ENCODE results near the gene DCLK2.

DCLK2 gene

DNA sequence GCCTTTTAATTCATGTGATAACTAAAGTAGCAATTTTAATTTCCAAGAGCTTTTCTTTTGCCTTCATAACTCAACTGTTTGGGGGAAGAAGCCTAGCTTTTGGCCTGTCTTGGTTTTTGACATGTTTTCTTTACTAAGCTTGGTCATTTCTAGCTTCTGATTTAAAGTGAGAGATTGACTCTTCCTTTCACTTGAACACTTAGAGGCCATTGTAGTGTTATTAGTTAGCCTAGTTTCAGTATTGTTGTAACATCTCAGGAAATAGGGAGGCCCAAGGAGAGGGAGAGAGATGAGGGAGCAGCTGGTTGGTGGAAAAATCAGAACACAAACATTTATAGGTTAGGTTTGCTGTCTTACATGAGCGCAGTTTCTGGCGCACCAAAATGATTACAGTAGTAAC lies 44.8 kb downstream of the DCLK2 start:
- no peak for DNase-seq

DNA sequence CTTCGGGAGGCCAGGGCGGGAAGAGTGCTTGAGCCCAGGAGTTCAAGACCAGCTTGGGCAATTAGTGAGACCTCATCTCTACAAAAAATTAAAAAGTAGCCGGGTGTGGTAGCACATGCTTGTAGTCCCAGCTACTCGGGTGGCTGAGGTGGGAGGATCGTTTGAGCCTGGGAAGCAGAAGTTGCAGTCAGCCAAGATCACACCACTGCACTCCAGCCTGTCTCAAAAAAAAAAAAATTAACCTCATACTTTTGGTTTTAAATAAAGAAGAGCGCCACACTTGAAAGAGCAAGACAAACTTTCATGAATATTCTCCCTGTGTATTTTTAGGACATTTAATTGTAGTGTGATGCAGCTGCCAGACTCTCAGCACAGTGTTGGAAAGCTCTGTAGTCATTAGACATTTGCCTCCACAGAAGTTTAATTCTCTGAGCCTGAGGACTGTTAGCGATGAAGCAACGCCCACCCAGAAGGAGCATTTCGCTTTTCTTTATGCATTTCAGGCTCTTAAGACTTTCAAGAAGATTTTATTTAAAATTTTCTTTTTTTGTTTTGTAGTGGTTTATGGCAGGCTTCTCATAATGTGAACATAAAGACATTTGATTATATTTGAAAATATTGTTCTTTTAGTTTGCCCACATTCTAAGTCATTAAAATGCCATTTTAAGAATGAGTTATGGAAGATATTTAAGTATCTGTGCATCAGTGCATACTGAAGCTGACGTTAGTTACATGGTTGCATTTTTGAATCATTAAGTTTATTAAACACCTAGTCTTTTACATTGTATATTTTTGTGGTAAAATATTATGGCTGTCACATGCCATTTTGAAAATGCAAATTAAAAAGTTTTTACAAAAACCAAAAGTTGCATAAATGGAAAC lies 45.8 kb downstream of the DCLK2 start:
- DNase-seq = no peak

DNA sequence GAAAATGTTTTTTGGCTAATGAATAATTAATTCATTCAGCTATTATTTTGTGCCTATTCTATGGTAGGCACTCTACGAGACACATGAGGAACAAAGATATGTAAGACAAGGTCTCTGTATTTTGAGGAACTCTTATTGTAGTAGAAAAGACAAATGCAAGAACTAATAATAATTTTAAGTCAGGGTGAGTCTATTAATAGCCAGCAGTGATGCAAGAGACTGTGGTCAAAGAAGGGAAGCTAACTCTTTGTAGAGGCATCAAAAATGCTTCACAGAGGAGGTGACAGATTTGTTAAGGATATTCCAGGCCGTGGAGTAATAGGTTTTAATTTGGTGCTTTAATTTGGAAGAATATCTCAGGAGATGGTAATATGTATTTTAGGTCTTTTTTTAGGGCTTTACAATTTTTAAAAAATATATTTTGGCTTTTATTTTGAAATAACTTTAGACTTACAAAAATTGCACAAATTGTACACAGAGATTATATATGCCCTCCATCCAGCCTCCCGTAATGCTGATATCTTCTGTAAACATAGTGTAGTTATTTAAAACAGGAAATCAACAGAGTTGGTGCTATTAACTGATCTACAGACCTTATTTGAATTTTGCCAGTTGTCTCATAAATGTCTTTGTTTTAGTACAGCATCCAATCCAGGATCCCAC lies 48.1 kb downstream of the DCLK2 start:
- no peak for DNase-seq

DNA sequence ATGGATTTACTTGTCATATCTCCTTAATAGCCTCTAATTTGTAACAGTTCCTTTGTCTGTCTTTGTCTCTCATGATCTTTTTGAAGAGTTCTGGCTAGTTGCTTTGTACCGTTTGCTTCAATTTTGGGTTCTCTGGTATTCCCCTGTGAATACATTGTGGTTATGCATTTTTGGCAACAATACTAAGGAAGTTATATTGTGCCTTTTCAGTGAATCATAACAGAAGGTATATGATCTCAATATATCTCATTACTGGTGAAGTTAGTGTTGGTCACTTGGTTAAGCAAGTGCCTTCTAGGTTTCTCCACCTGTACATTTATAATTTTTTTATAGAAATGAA lies 48.6 kb downstream of the DCLK2 start:
- DNase-seq = no peak

DNA sequence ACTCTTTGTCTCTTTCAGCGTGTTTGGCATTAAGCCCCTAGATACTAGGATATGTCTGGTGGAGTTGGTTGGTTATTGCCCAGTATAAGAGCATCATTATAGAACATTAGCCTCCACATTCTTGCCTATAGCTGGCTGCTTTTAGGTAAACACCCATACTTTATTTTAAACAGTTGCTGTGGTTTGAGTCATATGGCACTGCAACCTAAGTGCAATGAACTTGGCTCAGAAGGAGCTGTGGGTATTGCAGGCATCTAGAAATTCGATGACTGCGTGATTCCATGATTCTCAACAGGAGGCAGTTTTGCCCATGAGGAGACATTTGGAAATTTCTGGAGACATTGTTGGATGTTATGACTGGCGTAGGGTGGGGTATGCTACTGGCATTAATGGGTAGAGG lies 49.5 kb downstream of the DCLK2 start:
- no peak for DNase-seq

DNA sequence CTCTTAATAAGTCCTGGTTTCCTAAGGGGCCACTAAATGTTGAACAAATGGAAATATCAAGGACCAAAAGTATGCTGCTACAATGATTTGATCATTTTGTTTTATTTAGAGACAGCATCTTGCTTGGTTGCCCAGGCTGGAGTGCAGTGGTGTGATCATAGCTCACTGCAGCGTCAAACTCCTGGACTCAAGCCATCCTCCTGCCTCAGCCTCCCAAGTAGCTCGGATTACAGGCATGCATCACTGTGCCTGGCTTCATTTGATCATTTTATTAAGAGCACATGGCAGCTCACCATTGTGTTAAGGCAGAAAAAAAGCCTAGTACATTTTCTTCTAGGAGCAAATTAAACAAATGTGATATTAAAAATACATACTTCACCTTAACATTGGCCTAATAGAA lies 52.7 kb downstream of the DCLK2 start:
- DNase-seq = no peak

DNA sequence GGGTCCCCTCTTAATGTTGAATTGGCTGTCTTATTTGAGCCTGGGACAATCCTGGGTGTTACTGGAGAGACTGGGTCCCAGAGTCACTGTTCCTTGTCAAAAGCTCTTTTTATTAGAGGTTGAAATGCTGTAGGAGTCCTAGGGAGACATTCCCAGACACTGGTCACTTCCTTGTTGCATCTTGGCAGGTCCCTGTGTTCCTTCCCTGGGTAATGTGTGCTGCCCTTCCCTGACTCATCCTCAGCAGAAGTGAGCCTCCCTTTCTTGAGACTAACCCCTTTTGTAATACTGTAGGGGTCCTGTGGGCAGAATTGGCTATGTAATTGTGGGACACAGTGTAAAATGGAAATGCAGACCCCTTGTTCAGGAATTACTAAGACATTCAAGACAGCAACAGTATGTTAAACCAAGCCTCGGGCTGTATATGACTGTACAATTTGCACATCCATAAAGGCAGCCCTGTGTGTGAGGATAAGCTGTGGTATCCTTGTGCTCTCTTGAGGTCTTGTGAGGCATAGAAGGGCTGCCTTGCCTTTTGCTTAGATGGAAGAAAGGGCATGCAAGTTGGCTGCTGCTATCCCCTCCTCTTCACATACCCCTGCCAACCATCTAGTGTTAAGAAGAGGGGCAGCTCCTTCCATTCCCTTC lies 53.5 kb downstream of the DCLK2 start:
- no peak for DNase-seq

DNA sequence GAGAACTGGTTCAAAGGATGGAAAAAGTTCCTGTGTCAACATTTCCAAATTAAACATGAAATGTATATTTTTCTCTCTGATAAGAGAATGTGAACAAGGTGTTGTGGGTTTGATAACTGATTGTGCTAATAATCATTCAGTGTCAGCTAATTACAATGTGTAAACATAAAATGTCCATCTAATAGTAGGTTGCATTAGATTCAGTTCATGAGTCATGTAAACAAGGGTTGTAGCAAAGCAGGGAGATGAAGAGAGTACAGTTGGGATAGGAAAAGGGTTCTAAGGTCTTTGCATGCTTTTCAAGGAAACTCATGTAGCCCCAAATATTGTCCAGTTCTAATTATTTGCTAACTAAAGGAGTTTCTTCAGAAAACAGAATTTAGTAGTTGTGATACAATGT lies 55.4 kb downstream of the DCLK2 start:
- DNase-seq = no peak

DNA sequence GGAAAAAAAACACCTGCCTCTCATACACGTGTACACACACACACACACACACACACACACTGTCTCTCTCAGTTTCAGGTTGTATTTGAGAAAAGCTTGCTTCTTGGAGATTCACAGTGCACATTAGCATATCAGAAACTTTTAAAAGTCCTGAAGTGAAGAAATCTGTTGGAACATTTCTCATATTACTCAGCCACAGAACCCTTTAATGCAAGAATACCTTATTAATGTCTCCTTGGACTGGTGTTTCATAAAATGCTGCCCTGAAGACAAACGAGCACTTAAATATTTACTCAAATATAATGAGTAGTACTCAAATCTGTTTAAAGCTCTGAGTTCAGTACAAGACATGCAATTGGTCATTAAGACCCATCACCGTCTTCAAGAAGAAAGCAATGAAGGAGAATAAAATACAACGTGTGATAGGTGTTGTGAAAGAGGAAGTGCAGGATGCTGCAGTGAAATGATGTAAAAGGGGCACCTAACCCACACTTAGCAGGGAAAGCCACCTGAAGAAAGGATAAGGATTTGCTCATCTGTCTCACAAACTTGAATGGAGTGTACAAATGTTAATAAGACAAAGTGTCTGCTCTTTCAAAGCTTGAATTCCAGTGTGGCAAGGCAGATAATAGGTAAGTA lies 57.0 kb downstream of the DCLK2 start:
- no peak for DNase-seq

DNA sequence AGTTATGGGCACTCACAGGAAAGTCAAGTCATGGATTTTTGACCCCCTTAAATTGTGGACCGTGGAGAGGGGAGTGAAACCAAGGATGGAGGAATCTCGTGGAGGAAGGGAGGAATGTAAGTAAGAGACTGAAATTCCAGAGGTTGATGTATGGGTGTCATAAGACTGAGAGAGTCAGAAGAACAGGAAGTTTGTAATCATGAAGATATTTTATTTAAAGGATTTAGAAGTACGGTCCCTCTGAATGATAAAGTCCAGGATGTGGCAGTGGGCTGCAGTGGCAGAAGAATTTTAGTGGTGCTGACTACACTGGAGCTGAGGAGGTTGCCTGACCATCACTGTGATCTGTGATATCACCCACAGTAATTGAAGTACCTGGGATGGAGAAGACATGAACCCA lies 57.8 kb downstream of the DCLK2 start:
- DNase-seq = no peak

DNA sequence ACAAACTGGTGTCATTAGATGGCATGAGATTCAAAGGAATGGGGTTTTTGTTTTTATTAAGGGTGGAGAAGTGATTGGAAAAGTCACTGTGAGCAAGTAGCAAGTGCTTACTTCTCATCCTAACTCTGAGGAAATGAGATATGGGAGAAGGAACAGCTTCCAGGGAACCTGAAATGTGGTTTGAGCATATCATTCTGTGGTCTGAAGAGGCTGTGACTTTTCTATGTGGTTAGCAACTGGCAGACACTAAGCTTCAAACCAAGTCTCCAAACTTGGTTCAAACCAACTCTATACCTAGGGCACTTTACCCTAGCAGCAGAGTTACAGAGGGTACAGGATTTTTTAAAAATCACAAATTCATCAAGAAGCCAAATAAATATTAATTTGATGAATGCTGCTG lies 58.2 kb downstream of the DCLK2 start:
- no peak for DNase-seq

DNA sequence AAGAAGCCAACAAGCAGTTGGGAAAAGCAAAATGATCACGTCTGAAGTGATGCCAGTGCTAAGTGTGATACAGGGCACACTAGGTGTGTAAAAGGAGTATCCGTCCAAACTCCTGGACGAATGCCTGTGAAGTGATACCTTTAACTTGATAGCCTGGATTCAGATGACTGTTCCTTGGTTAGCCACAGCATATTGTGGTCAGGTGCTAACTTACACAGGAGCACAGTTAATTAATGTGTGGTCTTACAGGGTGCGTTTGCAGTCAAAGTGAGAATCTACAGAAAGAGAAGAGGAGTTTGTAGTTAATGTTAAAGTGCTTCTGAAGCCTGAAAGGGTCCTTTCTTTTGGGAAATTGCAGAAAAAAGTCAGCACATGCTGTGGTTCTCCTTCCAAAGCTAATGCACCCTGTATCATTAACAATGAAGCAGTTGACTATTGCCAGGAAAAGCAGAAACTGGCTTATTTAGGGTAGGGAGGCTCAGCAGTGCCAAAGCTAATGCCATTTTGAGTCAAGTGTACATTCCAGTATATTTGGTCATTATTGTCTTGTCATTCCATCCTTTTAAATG lies 61.1 kb downstream of the DCLK2 start:
- DNase-seq = no peak

DNA sequence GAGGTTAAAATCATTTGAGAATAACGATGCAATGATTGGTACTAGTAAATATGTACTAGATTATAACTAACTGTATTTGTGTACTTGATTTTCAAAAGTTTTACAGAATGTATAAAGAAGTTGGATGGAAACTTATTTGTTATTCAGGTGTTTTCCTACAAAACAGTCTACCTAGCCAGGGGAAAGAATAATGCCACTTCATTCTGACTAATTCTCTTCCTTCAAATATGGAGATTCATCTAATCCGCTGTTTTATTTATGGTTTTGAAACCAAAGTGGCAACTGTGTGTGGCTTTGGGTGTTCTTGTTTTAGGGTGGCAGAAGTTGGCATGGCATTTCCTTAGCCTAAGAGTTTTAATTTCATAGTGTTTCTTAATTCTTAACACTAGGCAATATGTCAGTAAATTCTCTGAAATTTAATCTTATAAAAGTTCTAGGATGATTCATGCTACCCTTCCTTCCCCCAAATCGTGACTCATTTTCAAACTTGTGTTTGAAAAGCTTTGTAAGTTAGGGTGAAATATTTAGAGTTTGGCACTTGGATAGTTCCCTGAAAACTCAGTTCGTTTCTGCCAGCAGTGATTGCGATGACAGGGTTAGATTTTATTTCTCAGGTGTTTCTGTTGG lies 62.6 kb downstream of the DCLK2 start:
- no peak for DNase-seq

DNA sequence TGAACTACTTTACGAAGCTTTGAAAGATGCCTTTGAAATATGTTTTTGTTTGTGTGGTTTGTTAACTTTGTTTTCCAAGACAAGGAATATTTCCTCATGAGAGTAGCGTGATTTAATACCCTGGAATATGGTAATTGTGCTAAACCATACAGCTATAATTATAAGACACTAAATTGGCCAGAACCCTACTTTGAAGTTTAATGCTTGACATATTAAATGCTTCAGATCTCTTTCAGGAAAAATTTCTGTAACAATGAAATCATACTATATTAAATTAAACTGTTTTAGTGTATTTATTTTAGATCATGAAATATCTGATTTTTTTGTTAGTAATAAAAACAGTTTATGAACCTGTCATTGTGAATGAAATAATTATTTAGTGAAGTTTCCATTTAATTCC lies 63.5 kb downstream of the DCLK2 start:
- no peak for DNase-seq

DNA sequence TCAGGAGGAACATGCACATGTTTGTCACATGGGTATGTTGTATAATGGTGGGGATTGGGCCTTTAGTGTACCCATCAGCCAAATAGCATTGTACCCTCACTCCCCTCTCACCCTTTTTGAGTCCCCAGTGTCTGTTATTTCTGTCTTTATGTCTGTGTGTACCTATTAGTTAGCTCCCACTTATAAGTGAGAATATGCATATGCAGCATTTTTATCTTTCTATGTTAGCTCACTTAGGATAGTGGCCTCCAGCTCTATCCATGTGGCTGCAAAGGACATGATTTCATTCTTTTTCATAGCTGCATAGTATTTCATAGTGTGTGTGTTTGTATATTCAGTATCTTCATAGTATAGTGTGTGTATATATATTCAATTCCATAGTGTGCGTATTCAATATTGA lies 64.6 kb downstream of the DCLK2 start:
- no peak for DNase-seq

DNA sequence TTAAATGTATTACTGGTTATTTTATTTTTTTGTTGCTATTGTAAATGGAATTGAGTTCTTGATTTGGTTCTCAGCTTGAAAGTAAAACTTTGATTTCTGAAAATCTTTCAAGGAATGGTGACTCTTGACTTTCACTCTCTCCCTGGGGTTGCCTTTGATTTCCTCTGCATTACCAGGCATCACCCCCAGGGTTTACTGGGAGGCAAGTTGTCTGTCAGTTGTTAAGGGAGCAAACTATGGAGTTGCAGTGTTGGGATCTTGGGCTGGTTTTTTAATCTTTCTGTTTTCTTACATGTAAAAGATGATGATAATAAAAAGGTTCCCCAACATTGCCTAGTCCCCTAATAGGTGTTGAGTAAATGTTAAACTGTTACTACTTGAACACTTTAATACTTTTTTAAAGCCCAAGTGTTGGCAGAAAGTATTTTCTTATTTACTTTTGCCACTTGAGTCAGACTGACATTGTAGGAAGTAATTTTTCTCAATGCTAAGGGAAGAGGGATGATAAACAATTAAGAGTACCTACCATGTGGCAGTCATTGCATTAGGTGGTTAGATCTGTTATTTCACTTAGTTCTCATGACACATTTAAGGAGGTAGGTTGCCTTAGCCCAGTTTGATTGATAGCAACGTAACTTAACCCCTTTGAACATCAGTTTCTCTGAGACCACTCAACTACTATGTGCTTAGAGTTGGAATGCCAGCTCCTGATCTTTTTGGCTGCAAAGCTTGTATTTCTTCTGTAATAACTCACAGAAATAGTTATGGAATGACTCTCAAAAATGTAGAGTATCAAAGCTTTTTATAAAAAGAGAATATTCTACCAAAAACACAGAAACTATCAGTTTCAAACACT lies 67.1 kb downstream of the DCLK2 start:
- DNase-seq = no peak

DNA sequence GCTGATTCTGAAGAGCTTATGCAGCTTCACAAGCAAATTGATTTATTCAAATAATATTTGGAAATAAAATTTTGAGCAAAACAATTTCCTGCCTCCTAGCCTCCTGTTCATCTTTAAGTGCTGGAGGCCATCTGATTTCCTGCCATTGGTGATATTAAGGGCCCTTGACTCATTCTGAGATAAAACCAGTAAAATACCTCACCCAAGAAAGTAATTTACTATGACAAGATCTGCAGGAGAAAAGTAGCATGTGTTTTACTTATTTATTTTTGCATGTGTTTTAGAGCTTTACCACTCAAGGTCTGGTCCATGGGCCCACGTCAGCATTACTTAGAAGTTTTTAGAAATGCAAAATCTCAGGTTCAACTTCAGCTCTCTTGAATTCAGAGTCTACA lies 67.7 kb downstream of the DCLK2 start:
- no peak for DNase-seq

DNA sequence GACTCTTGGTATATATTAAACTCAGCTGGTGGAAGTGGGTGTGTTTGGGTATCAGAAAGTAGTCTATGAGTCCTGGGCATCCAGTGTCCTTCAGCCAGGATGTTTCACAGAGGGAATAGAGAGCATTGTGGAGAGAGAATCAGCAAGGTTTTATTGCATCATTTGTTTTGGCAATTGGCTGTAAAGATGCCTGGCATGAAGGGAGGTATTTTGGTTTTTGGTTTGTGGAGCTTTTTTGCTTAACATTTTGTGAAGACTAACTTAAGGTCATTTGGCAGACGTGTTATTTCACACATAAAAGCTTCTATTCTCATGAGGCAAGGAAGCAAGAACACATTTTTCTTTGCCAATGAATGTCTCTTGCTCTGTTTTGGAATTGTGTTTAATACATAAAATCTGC lies 71.1 kb downstream of the DCLK2 start:
- DNase-seq = no peak

DNA sequence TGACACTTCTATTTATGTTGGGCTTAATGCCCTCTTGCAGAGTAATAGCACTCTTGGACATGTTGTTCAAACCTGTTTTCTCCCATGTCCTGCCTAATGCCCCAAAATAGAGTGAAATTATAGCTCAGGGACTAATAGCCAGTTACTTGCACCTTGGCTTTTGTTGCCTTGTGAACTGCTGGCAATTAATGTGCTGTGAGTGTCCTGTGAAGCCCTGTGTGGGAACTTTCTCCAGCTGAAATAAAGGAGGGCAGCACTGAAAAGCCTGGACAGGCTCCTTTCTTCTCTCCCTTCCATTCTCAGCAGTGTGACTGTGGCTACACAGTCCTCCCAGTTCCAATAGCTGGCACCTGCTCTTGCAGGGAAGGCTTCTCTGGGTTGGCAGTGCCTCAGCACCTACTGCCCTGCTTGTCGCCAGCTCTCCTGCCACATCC lies 72.4 kb downstream of the DCLK2 start:
- DNase-seq = no peak

DNA sequence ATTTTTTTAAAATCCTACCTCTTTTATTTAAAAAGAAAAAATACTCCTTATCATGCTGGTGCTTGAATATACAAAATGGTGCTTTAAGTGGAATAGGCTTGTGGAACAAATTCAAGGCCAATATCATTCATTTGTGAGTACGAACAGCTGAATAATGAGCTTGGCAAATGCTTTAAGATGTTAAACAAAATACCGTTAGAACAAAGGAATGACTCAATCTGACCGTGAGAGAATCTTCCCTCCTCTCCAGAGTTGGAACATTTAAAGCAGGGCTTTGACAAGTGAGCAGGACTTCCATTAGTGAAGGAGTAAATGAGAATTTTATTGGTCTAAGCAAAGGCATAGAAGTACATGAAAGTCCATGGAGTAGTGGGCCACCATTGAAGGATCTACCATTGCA lies 74.5 kb downstream of the DCLK2 start:
- DNase-seq = no peak

DNA sequence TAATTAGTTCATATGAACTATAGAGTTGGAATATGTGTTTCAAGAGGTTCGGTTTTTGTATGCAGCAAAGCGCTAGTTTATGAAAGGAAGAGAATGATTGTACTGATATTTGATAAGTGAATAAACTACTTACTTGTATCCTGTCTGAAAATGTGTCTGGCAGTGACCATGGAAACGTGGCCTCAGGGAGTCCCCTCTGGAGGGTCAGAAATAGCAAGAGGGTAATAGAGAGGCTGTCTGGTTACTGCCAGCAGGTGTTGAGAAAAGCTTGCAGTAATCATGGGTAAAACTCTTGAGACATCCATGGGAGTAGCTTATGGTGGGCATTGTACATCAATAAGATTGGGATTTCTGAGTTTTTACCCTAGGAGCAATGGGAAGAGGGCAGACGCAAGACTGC lies 77.1 kb downstream of the DCLK2 start:
- DNase-seq = no peak

DNA sequence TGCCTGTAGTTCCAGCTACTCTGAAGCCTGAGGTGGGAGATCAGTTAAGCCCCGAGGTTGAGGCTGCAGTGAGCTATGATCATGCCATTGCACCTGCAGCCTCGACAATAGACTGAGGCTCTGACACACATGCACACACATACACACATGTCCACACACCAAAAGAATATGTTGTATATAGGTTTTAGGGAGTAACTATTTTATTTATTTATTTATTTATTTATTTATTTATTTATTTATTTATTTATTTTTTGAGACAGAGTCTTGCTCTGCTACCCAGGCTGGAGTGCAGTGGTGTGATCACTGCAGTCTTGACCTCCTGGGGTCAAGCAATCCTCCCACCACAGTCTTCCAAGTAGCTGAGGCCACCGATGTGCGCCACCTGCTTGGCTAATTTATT lies 78.3 kb downstream of the DCLK2 start:
- DNase-seq = no peak
